ENCODE results near the gene PRKAR1B. TPM values are rescaled to one million over a fixed set of nuclear protein-coding genes. Genes with fewer than 3 reads are reported as not detected.
A peak's percentile ranks its signal among the peaks of the same experiment; 100 is the strongest.

The PRKAR1B gene
- total and polyA plus RNA-seq, 8 donors = 2.5 to 8.4 (median 5.3) TPM

GRCh38 chr7:540997-541396 is 186.1 kb downstream of the PRKAR1B start:
- no peak for FAIRE-seq
- Histone ChIP-seq H3K27ac (no peak overlapping the region), H3K27me3 (no peaks in the 10 kb centered on the region), H3K36me3 (no peaks in the 10 kb centered on the region), H3K9me3 (no peaks in the 10 kb centered on the region), H3K4me3 (no peak overlapping the region), H3K4me1 (peaks cover 4 to 13% (median 10%) of the 10 kb centered on the region in 3 donors)
- TF ChIP-seq, protein P1, sequence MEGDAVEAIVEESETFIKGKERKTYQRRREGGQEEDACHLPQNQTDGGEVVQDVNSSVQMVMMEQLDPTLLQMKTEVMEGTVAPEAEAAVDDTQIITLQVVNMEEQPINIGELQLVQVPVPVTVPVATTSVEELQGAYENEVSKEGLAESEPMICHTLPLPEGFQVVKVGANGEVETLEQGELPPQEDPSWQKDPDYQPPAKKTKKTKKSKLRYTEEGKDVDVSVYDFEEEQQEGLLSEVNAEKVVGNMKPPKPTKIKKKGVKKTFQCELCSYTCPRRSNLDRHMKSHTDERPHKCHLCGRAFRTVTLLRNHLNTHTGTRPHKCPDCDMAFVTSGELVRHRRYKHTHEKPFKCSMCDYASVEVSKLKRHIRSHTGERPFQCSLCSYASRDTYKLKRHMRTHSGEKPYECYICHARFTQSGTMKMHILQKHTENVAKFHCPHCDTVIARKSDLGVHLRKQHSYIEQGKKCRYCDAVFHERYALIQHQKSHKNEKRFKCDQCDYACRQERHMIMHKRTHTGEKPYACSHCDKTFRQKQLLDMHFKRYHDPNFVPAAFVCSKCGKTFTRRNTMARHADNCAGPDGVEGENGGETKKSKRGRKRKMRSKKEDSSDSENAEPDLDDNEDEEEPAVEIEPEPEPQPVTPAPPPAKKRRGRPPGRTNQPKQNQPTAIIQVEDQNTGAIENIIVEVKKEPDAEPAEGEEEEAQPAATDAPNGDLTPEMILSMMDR (IDR thresholded peaks at IDR 0.05) = no peak
- no peak for ATAC-seq
- DNase-seq = peak in 1 of 6 donors; percentile 11
- intact Hi-C loops (cut with DNase I) = no loop called here
- WGBS, 2 donors = 91 to 96% methylated on average over 9 to 12 of the region's 12 CpGs

GRCh38 chr7:540579-540978 is 186.5 kb downstream of the PRKAR1B start:
- H3K27ac ChIP-seq = no peak overlapping the region
- intact Hi-C loops (cut with DNase I) = no loop called here
- ATAC-seq (no peak), DNase-seq (peak in 1 of 6 donors; percentile 58), FAIRE-seq (no peak)
- WGBS, 2 donors = 97 to 99% methylated on average over 14 of the region's 14 CpGs
- H3K4me1 ChIP-seq = peaks cover 4 to 13% (median 10%) of the 10 kb centered on the region in 3 donors
- H3K36me3 ChIP-seq = no peaks in the 10 kb centered on the region
- no peak overlapping the region for H3K4me3 ChIP-seq
- H3K9me3 ChIP-seq = no peaks in the 10 kb centered on the region
- no peaks in the 10 kb centered on the region for H3K27me3 ChIP-seq
- TF ChIP-seq, protein P1 (IDR thresholded peaks at IDR 0.05) = no peak

GRCh38 chr7:539731-540411 is 187.2 kb downstream of the PRKAR1B start:
- ATAC-seq = peak; percentile 64 to 79 (median 68)
- 62 to 66% methylated on average over 15 to 17 of the region's 17 CpGs for WGBS, 2 donors

DNA sequence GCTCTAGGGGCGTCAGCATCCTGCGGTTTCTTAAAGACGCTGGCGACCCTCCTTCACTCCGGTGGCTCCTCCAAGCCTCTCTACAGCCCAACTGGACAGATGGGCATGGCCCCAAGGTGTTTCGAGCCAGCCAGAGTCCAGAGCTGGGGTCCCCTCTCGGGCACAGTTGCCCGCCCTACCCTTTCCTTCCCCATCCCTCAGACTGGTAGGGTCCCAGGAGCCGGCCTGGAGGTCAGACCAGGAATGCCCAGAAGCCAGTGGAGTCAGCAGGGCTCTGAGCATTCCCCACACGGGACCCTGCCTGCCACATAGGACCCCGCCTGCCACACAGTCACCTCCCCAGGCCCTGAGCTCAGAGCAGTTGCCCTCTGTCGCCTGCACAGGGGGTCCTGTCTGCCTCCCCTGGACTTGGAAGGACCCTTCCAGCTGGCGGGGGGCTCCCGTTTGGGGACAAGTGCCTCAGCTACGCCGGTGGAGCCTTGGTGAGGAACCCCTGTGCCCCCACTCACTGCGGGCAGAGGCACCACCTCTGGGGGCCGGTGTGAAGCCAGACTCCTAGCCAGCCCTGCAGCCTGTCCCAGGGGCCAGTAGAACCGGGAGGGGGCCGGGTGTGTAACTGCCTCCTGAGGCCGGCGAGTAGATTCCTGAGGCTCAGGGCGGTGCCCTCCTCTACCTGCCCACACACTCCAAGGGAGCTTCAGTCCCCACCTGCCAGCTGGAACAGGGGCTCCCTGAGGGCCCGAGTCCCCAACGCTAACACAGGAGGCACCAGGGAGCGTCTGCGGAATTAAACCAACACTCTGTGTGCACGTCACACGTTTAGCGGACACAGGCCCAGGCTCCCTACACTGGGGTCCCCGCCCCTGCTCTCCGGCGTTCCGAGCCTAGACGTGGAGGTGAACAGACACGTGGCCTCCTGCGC is 188.1 kb downstream of the PRKAR1B start:
- no peaks in the 10 kb centered on the region for H3K36me3 ChIP-seq
- peak overlapping the region; percentile 67 to 72 (median 69) for H3K27ac ChIP-seq
- intact Hi-C loops (cut with DNase I) = no loop called here
- no peaks in the 10 kb centered on the region for H3K27me3 ChIP-seq
- no peaks in the 10 kb centered on the region for H3K9me3 ChIP-seq
- H3K4me3 ChIP-seq = no peak overlapping the region
- FAIRE-seq (no peak), ATAC-seq (peak; percentile 5 to 33 (median 8)), DNase-seq (peak in 2 of 6 donors; percentile 50 to 80)
- 79 to 82% methylated on average over 36 to 37 of the region's 37 CpGs for WGBS, 2 donors
- H3K4me1 ChIP-seq = peaks cover 4 to 13% (median 10%) of the 10 kb centered on the region in 3 donors
- TF ChIP-seq, protein P1 (IDR thresholded peaks at IDR 0.05) = no peak

More at GRCh38 chr7:539731-540411, 187.2 kb downstream of the PRKAR1B start:
- DNase-seq (peak in 5 of 6 donors; percentile 75 to 91 (median 78)), FAIRE-seq (no peak)
- peak overlapping the region; percentile 66 to 70 (median 68) for H3K27ac ChIP-seq
- H3K27me3 ChIP-seq = no peaks in the 10 kb centered on the region
- no peaks in the 10 kb centered on the region for H3K9me3 ChIP-seq
- H3K36me3 ChIP-seq = no peaks in the 10 kb centered on the region
- H3K4me1 ChIP-seq = peaks cover 4 to 13% (median 10%) of the 10 kb centered on the region in 3 donors
- intact Hi-C loops (cut with DNase I) = no loop called here
- TF ChIP-seq, protein P1 (IDR thresholded peaks at IDR 0.05) = no peak
- H3K4me3 ChIP-seq = no peak overlapping the region
